Fibroblast of villous mesenchyme (primary cell): ENCODE measurements around the gene GMDS. TPM values are rescaled to one million over a fixed set of nuclear protein-coding genes. Genes with fewer than 3 reads are reported as not detected.

ENCODE experiments used
- DNase-seq: peaks from one replicate; pipeline ENCODE4 v3.0.0-alpha.2; 2010; ENCODE audit warnings: low read depth
- H3K4me3 ChIP-seq: 2 replicates; pipeline ENCODE4 v1.5.1; 2011; ENCODE audit warnings: low read depth, mild to moderate bottlenecking, low read length
- CTCF ChIP-seq: IDR thresholded peaks from 2 replicates; pipeline ENCODE4 v1.5.1; 2012; ENCODE audit warnings: low read depth, mild to moderate bottlenecking, low read length; ENCODE audit not compliant: insufficient read depth
- total RNA-seq: library from RNA; depleted of rRNA; stranded (reverse); fragments of >200 nt; gene quantifications from 2 replicates; pipeline ENCODE4 v1.2.3, GENCODE V29; 2012

Gene GMDS
- total RNA-seq, 1 donor: 6.5 TPM

- TF ChIP-seq CTCF: no peak
- no peak for DNase-seq
- no peak overlapping the region for H3K4me3 ChIP-seq
Measured at GRCh38 chr6:2019051-2019450, 226.4 kb downstream of the GMDS start.

GRCh38 chr6:2016040-2016439, 229.4 kb downstream of the GMDS start:
- no peak overlapping the region for H3K4me3 ChIP-seq
- no peak for TF ChIP-seq CTCF
- no peak for DNase-seq

DNA sequence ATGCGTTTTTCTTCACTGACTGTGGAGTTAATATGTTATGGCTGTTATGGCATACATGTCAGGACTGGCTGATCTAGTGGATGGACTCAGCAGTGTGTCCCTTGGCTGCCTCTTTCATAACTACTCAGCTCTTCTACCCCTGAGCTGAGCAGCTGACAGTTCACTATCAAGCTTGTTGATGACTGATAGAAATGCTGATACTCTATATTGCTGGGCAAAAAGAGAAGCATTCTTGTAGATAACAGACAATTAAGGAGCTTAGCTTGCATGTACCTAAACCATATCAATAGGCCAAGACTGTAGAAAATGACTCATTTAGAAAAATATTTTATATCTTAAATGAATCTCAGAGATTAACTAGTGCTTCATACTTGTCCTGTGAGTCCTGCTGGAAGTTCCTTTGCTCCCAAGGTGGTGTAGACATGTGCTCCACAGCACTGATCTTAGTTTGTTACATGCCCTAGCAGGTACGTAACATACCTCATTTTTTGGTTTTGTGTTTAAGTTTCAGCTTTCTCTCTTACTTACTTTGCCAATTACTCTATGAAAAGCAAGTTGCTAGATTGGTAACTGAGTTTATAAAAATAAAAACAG, 236.9 kb downstream of the GMDS start:
- no peak overlapping the region for H3K4me3 ChIP-seq
- no peak for DNase-seq
- no peak for TF ChIP-seq CTCF

DNA sequence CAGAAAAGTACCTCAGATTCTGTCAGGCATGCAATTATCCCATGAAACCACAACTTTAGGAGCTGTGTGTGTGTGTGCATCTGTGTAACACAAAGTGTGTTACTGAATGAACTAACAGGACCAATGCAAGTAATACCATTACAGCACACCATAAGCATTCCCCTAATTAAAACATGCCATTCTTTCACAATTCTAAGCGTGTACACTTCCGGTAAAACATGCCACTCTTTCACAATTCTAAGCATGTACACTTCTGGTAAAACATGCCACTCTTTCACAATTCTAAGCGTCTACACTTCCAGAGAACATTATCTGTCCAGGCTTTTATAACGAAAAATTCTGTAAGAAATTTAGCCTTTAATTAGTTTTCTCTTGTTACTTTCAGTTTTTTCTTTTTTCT, 238.2 kb downstream of the GMDS start:
- DNase-seq: no peak
- no peak for TF ChIP-seq CTCF
- H3K4me3 ChIP-seq: no peak overlapping the region

GRCh38 chr6:2004888-2005287, 240.5 kb downstream of the GMDS start:
- no peak for DNase-seq
- TF ChIP-seq CTCF: no peak

DNA sequence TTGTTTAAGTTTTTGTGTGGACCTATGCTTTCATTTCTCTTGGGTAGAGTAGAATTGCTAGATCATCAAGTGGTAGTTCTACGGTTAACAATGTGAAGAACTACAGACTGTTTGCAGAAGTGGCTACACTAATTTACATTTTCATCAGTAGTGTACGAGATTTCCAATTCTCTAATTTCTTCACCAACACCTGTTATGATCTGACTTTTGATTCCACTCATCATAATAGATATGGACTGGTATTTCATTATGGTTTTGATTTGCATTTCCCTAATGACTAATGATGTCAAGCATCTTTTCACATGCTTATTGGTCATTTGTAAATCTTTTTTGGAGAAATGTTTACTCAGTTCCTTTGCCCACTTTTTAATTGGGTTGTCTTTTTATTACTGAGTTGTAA, 244.4 kb downstream of the GMDS start:
- no peak for DNase-seq
- no peak overlapping the region for H3K4me3 ChIP-seq
- TF ChIP-seq CTCF: no peak

More at GRCh38 chr6:2004888-2005287, 240.5 kb downstream of the GMDS start:
- no peak overlapping the region for H3K4me3 ChIP-seq

DNA sequence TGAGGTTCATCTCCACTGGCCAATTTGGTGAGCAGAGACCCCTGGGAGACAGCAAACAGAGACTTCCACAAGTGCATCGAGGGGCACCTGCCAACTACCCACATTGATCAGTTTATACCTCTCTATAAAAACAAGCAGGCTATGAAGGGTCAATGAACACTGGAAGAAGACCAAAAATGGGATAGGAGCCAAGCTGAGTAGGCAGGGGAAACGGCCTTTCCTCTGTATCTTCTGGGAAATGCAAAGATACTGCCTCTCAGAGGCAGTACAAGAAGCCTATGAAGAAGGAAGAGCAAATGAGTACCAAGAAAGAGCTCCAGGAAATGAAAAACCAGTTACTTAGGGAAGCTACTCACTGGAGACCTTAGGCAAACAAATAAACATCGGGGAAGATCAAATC, 247.7 kb downstream of the GMDS start:
- DNase-seq: no peak
- TF ChIP-seq CTCF: no peak
- H3K4me3 ChIP-seq: no peak overlapping the region
